ENCODE measurements around the gene CHRM4. TPM values are rescaled to one million over a fixed set of nuclear protein-coding genes. Genes with fewer than 3 reads are reported as not detected.
"Not testable (repeated sequence)": the region's sequence is repeated elsewhere in the genome, so short reads cannot be mapped to it uniquely, and the experiment has no call there.

Gene CHRM4
- total RNA-seq, 2 donors from 2014 or later, result 0.67 to 3.1 TPM

DNA sequence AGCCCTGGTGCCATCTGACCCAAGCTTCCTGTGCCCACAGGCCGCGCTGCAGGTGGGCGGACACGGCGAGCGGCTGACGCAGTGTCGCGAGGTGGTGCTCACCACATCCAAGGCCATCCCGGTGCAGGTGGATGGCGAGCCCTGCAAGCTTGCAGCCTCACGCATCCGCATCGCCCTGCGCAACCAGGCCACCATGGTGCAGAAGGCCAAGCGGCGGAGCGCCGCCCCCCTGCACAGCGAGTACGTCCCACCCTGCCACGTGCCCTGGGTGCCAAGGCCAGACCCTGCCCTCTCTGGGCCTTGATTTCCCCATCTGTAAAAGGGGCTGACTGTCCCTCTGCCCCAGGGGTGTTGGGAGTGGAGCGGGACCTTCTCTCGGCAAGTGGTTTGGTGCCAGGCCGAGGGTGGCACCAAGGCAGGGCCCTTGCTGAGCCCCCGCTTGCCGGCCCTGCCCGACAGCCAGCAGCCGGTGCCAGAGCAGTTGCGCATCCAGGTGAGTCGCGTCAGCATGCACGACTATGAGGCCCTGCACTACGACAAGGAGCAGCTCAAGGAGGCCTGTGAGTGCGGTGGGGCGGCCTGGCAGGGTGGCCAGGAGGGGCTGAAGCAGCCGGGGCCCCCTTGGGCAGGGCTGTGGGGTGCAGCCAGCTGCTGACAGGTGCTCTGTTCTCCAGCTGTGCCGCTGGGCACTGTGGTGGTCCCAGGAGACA lies 16.0 kb downstream of the CHRM4 start:
- ATAC-seq (no peak), DNase-seq (no peak)
- intact Hi-C loops (cut with DNase I, micrococcal nuclease), result no loop called here

DNA sequence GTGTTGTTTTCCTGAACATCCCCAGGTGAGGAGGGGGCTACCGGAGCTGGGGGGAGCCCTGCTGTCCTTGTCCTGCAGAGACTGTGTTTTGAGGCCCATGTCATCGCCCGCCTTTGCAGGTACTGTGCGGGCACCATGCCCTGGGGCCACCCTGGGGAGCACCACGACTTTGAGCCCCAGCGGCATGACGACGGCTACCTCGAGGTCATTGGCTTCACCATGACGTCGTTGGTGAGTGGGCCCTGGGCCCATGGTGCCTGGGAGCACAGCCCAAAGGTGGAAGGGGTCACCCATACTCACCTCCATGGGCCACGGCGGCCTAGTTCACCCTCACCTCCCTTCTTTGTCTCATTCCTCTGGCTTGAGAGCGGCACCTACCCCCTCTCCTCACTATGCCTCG lies 16.8 kb downstream of the CHRM4 start:
- no peak for ATAC-seq
- no peak for DNase-seq
- intact Hi-C loops (cut with DNase I, micrococcal nuclease), result no loop called here

DNA sequence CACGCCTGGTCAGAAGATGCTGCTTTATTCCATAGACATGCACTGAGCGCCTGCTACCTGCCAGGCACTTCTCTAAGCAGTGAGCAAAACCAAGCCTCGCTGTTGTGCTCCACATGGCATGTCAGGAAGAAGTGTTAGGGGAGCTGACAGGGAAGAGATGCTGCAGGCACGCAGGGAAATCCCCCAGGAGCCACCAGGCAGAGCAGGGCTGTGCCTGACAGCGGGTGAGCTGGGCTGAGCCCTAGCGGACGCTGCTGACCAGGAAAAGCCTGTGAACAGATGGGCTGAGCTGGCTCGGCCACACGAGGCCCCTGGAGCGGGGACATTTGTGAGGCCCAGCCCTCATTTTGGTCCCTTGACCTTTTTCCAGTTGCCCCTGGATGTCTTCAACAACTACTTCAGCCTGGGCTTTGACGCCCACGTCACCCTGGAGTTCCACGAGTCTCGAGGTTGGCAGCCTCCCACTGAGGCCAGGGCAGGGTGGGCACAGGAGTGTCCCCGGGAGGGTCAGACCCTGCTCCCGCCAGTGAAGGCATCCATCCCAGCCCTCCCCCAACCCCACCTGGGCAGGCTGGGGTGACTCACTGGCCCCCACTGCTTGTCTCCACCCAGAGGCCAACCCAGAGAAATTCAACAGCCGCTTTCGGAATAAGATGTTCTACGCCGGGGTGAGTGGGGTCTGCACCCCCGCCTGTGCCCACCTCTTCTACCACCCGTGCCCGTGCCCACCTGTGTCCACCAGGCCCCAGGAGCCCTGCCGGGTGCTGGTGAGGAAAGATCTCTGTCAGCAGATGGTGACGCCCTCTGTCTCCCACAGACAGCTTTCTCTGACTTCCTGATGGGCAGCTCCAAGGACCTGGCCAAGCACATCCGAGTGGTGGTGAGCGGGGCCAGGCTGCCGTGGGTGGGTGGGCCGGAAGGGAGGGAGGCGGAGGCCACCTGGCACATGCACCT lies 17.5 kb downstream of the CHRM4 start:
- DNase-seq (no peak), ATAC-seq (no peak)
- intact Hi-C loops (cut with DNase I, micrococcal nuclease), result no loop called here

- intact Hi-C loops (cut with DNase I, micrococcal nuclease); DNase-seq: not testable (repeated sequence)
Observed at GRCh38 chr11:46372501-46372900, 19.1 kb downstream of the CHRM4 start.

DNA sequence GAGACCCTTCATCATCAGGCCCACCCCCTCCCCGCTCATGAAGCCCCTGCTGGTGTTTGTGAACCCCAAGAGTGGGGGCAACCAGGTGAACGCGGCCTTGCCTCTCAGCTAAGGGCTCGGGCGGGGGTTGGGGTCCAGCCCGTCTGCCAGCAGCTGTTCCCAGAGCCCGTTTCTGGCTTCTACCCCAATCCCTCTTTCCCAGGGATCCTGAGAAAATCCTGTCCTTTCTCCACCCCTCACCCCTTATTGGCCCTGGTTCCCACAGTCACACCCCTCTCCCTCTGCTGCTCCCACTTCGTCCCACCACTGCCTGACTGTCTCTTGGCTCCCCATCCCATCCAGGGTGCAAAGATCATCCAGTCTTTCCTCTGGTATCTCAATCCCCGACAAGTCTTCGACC lies 19.5 kb downstream of the CHRM4 start:
- DNase-seq (no peak), ATAC-seq (no peak)
- intact Hi-C loops (cut with DNase I, micrococcal nuclease), result no loop called here

More at GRCh38 chr11:46372501-46372900, 19.1 kb downstream of the CHRM4 start:
- not testable (repeated sequence) for ATAC-seq

- intact Hi-C loops (cut with DNase I, micrococcal nuclease); ATAC-seq; DNase-seq: not testable (repeated sequence)
Observed at GRCh38 chr11:46371262-46371661, 20.3 kb downstream of the CHRM4 start.

DNA sequence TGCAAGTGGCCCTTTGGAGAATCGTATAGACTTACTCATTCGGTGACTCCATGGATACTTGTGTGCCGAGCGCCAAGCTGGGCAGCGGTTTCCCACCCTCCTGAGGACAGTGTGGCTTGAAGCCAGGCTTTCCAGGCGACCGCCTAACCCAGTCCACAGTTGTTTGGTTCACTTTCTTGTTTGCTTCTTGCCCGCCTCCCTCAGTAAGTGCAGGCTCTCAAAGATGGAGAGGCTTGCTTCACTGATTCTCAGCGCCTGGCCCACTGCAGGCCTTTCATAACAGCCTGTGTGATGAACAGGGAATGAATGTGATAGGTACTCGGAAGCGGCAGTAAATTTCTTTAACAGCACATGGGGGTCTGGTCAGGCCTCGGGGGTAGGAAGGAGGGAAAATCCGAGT lies 21.3 kb downstream of the CHRM4 start:
- DNase-seq (no peak), ATAC-seq (no peak)
- intact Hi-C loops (cut with DNase I, micrococcal nuclease), result no loop called here

GRCh38 chr11:46369458-46370152 lies 22.0 kb downstream of the CHRM4 start:
- peak in 1 of 2 donors; percentile 60 for DNase-seq
- intact Hi-C loops (cut with DNase I, micrococcal nuclease), result no loop called here
- peak; percentile 75 for ATAC-seq

DNA sequence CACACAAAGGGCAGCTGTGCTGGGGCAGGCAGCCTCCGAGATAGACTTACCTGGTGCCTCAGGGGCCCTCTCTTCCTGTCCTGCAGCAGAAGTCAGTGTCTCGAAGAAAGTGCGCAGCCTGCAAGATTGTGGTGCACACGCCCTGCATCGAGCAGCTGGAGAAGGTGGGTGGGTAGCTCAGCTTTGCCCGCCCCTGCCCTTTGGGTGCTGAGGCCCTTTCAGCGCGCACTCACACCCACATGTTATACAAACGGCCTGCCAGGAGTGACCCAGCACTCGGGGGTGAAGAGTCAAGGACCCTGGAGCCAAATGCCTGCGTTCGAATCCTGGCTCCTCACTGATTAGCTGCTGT lies 23.7 kb downstream of the CHRM4 start:
- no peak for ATAC-seq
- intact Hi-C loops (cut with DNase I, micrococcal nuclease), result no loop called here
- no peak for DNase-seq

DNA sequence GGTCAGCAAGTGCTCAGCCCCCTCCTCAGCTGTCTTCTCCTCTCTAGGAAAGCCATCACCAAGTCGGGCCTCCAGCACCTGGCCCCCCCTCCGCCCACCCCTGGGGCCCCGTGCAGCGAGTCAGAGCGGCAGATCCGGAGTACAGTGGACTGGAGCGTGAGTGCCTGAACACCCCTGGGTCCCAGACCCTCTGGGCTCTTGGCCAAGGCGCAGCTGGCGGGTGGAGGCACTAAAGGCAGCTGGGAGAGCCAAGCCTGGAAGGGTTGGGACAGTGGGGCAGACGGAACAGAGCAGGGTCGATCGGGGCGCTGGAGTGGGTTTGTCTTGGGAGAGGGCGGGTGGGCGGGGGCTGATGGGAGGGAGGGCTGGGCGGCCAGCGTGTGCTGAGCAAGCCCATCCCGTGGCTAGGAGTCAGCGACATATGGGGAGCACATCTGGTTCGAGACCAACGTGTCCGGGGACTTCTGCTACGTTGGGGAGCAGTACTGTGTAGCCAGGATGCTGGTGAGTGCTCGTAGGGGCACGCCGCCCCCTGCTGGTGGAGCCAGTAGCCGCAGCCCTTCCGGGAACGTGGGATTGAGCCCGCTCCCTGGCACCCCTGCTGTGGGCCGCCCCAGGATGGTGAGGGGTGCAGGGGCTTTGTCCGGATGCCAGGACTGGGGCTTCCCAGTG lies 24.2 kb downstream of the CHRM4 start:
- DNase-seq, result peak in 1 of 2 donors; percentile 80
- intact Hi-C loops (cut with DNase I, micrococcal nuclease), result no loop called here
- peak; percentile 65 for ATAC-seq

- ATAC-seq, result no peak
- no peak for DNase-seq
- intact Hi-C loops (cut with DNase I, micrococcal nuclease), result no loop called here
Observed at GRCh38 chr11:46366661-46367161, 24.9 kb downstream of the CHRM4 start.

- no peak for ATAC-seq
- DNase-seq, result no peak
- intact Hi-C loops (cut with DNase I, micrococcal nuclease), result no loop called here
Observed at GRCh38 chr11:46366260-46366659, 25.3 kb downstream of the CHRM4 start.

DNA sequence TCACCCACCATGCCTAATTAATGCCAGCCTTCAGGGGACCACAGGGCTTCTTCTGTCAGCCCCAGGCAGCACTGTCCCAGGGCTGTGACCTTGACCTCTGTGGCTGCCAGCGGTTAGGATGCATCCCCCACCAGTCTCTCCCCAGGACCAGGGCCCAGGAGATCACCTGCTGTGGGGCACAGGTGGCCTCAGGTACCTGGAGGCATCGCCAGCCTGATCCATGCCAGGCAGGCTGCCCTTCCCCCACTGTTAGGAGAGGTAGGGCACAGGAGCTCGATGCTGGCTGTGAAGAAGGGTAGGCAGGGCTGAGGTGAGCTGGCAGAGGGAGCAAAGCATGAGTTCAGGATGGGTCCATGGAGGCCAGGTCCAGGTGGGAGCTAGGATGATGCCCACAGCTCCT lies 26.8 kb downstream of the CHRM4 start:
- ATAC-seq (no peak), DNase-seq (no peak)
- intact Hi-C loops (cut with DNase I, micrococcal nuclease), result no loop called here

DNA sequence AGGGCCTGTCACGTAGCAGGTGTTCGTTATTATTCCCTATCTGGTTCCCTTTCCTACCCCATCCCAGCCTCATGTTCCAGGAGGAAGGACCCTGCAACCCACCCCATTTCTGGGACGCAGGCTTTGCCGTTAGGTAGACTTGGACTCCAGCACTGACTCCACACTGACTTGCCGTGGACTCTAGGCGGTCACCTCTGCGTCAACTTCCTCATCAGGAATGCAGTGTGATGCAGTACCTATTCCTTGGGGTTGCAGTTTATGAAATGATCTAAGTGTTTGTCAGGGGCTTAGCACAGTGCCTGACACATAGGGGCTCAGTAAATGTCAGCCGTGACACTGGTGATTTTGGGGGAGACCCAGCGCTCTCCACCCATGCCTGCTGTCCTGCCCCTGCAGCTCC lies 27.5 kb downstream of the CHRM4 start:
- intact Hi-C loops (cut with DNase I, micrococcal nuclease), result no loop called here
- ATAC-seq (no peak), DNase-seq (no peak)

GRCh38 chr11:46363455-46364005 lies 28.0 kb downstream of the CHRM4 start:
- intact Hi-C loops (cut with DNase I, micrococcal nuclease), result no loop called here
- ATAC-seq, result no peak
- no peak for DNase-seq

DNA sequence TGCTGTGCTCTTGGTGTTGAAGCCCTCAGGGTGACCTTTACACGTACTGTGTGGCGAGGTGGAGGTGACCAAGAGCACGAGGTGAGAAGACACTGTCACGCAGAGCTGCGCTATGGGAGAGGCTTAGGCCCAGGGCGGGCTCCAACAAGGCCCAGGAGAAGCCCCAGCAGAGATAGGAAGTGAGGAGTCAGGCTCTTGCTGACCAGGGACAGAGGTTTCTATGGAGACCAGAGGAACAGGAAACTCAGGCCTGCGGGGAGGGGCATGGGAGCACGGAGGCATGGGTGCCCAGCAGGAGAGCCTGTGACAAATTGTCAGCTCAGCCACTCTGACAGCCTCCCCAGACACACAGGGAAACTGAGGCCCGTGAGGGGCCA lies 28.6 kb downstream of the CHRM4 start:
- intact Hi-C loops (cut with DNase I, micrococcal nuclease), result no loop called here
- ATAC-seq, result peak; percentile 29
- DNase-seq, result peak in 1 of 2 donors; percentile 32

- intact Hi-C loops (cut with DNase I, micrococcal nuclease), result no loop called here
- DNase-seq (no peak), ATAC-seq (no peak)
Observed at GRCh38 chr11:46362156-46363030, 29.2 kb downstream of the CHRM4 start.

All from left colon (tissue), 2 donors.